Activated T-cell treated with anti-CD3 and anti-CD28 coated beads, Interleukin-2, amount 50 U/mL, for 24 hours (primary cell): ENCODE results near the gene HNRNPR.
"Not testable (repeated sequence)": the region's sequence is repeated elsewhere in the genome, so short reads cannot be mapped to it uniquely, and the experiment has no call there.

Experiments used
- DNase-seq: peaks from one replicate; pipeline ENCODE4 v3.0.0-alpha.2; 2020
- H3K27ac Mint-ChIP-seq: 2 replicates; pipeline ENCODE4 v1.8.0; 2020; ENCODE audit warnings: mild to moderate bottlenecking, mixed read lengths
- H3K27me3 Mint-ChIP-seq: 2 replicates; pipeline ENCODE4 v1.8.0; 2020; ENCODE audit warnings: mixed read lengths
- H3K36me3 Mint-ChIP-seq: 2 replicates; pipeline ENCODE4 v1.8.0; 2020; ENCODE audit warnings: low read depth, mixed read lengths
- H3K4me1 Mint-ChIP-seq: 2 replicates; pipeline ENCODE4 v1.8.0; 2020; ENCODE audit warnings: low read depth, mixed read lengths
- H3K4me3 Mint-ChIP-seq: 2 replicates; pipeline ENCODE4 v1.8.0; 2020; ENCODE audit warnings: mild to moderate bottlenecking, moderate library complexity, mixed read lengths
- H3K9me3 Mint-ChIP-seq: 2 replicates; pipeline ENCODE4 v1.8.0; 2020; ENCODE audit warnings: mixed read lengths

HNRNPR gene

GRCh38 chr1:23273450-23274133 is 70.5 kb downstream of the HNRNPR start:
- H3K4me1 Mint-ChIP-seq: peaks cover 2% of the 10 kb centered on the region
- DNase-seq: no peak
- no peak overlapping the region for H3K4me3 Mint-ChIP-seq
- H3K36me3 Mint-ChIP-seq: peaks cover under 1% of the 10 kb centered on the region
- no peak overlapping the region for H3K27ac Mint-ChIP-seq
- H3K27me3 Mint-ChIP-seq: peaks cover 50% of the 10 kb centered on the region
- H3K9me3 Mint-ChIP-seq: no peaks in the 10 kb centered on the region

GRCh38 chr1:23263380-23263887 is 80.7 kb downstream of the HNRNPR start:
- Mint-ChIP-seq H3K4me3 (no peak overlapping the region), H3K4me1 (no peaks in the 10 kb centered on the region), H3K27ac (no peak overlapping the region), H3K27me3 (no peaks in the 10 kb centered on the region), H3K36me3 (no peaks in the 10 kb centered on the region), H3K9me3 (no peaks in the 10 kb centered on the region)
- DNase-seq: no peak

GRCh38 chr1:23258082-23258481 is 86.0 kb downstream of the HNRNPR start:
- DNase-seq, H3K9me3 Mint-ChIP-seq, H3K36me3 Mint-ChIP-seq, H3K4me3 Mint-ChIP-seq, H3K4me1 Mint-ChIP-seq, H3K27ac Mint-ChIP-seq, H3K27me3 Mint-ChIP-seq: not testable (repeated sequence)

GRCh38 chr1:23257371-23257770 is 86.7 kb downstream of the HNRNPR start:
- not testable (repeated sequence) for H3K36me3 Mint-ChIP-seq, DNase-seq, H3K27me3 Mint-ChIP-seq, H3K4me3 Mint-ChIP-seq, H3K27ac Mint-ChIP-seq, H3K9me3 Mint-ChIP-seq, H3K4me1 Mint-ChIP-seq
